ACHN (cell line): Measurements from ENCODE around the gene NCBP2L.

ENCODE experiments used
- DNase-seq: peaks from one replicate; pipeline ENCODE4 v3.0.0-alpha.2; 2015
- in situ Hi-C: cut with HindIII; loops from 2 replicates; pipeline ENCODE4 v1.10.0; 2017; ENCODE audit warnings: low sequenced_read_pairs, low pct_ligation_motif_present, low pct_unique_long_range_greater_than_20kb

NCBP2L gene

GRCh38 chrX:107777536-107777832 is at the start of gene NCBP2L:
Gene NCBP2L (plus strand): TSS chrX:107777733. CDS start chrX:107794221, 16,488 bp downstream.
- DNase-seq = no peak
- in situ Hi-C loops = no loop called here

- in situ Hi-C loops = no loop called here
- no peak for DNase-seq
Observed at GRCh38 chrX:107728371-107729099, 49.0 kb upstream of the NCBP2L start.

GRCh38 chrX:107729558-107730297 is 47.8 kb upstream of the NCBP2L start:
- no peak for DNase-seq
- in situ Hi-C loops = no loop called here

GRCh38 chrX:107730298-107730655 is 47.3 kb upstream of the NCBP2L start:
- no peak for DNase-seq
- in situ Hi-C loops = no loop called here

GRCh38 chrX:107730991-107731766 is 46.4 kb upstream of the NCBP2L start:
- no peak for DNase-seq
- in situ Hi-C loops = no loop called here

GRCh38 chrX:107731831-107732502 is 45.6 kb upstream of the NCBP2L start:
- in situ Hi-C loops = no loop called here
- DNase-seq = peak; percentile 89

- no peak for DNase-seq
- in situ Hi-C loops = no loop called here
Observed at GRCh38 chrX:107733686-107734085, 43.8 kb upstream of the NCBP2L start.

GRCh38 chrX:107734646-107735045 is 42.9 kb upstream of the NCBP2L start:
- DNase-seq = no peak
- in situ Hi-C loops = no loop called here

GRCh38 chrX:107736781-107737531 is 40.6 kb upstream of the NCBP2L start:
- in situ Hi-C loops = no loop called here
- no peak for DNase-seq

- DNase-seq = no peak
- in situ Hi-C loops = no loop called here
Observed at GRCh38 chrX:107738272-107738671, 39.3 kb upstream of the NCBP2L start.

GRCh38 chrX:107738768-107739167 is 38.8 kb upstream of the NCBP2L start:
- in situ Hi-C loops = no loop called here
- DNase-seq = no peak

- no peak for DNase-seq
- in situ Hi-C loops = no loop called here
Observed at GRCh38 chrX:107739541-107739940, 38.0 kb upstream of the NCBP2L start.

GRCh38 chrX:107741404-107741790 is 36.1 kb upstream of the NCBP2L start:
- in situ Hi-C loops = no loop called here

GRCh38 chrX:107742700-107743191 is 34.8 kb upstream of the NCBP2L start:
- DNase-seq = no peak
- in situ Hi-C loops = no loop called here

More at GRCh38 chrX:107741404-107741790, 36.1 kb upstream of the NCBP2L start:
- no peak for DNase-seq

- in situ Hi-C loops = no loop called here
- no peak for DNase-seq
Observed at GRCh38 chrX:107743995-107744394, 33.5 kb upstream of the NCBP2L start.

- in situ Hi-C loops = no loop called here
- no peak for DNase-seq
Observed at GRCh38 chrX:107744868-107745267, 32.7 kb upstream of the NCBP2L start.

GRCh38 chrX:107747596-107748161 is 29.9 kb upstream of the NCBP2L start:
- DNase-seq = no peak
- in situ Hi-C loops = no loop called here

GRCh38 chrX:107748506-107748905 is 29.0 kb upstream of the NCBP2L start:
- in situ Hi-C loops = no loop called here
- DNase-seq = no peak
